Measurements from ENCODE around the gene BMP3.

Gene BMP3

DNA sequence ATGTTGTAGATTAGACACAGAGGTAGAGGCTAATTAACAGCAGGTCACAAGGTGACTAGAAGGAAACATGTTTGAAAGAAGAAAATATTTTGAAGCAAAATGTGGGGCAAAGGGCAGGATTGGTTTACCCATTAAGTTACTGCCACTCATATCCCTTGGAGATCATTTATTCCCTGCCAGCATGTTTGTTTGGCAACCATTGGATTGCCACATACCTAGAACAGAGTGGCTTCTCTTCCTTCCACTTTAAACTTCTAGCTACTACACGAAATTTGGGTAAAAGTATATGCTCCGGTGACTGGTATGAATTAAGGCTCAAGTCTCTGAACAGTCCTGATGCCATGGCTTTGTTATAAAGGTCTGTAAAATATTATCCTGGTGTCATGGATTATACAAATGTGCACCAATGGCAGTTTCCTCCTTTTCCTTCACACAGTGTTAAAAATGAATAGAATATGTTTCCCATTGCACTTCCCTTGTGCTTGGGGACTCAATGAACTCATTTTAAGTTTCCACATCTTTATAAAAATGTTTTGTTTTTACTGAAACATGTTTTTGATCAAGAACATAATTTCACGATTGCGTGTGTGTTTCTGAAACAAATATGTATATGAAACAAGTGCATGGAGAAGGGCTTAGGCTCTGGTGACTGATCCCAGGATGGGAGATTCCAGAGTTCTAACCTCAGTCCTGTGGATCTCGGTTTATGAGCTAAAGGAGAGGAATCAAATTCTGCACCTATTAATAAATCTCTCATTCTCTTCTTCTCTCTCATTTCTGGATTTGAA, 12.3 kb downstream of the BMP3 start:
- no peak for DNase-seq

DNA sequence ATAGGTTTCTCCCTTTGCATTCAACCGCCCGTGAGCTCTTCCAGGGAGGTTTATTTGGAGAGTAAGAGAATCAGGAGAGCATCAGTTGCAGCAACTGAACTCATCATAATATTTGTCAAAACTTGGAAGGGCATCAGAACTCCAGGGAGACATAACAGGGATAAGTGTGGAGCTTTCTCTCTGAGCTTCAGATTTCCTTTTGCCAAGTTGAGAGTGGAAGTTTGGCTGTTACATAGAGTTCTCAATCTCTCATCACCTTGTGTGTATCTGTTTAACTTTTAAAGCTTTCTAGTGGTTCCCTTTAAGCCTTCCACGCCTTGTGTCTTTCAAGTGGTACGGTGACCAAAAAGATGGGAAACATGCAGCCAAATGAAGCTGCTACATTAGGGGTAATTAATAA, 18.8 kb downstream of the BMP3 start:
- DNase-seq = no peak

DNA sequence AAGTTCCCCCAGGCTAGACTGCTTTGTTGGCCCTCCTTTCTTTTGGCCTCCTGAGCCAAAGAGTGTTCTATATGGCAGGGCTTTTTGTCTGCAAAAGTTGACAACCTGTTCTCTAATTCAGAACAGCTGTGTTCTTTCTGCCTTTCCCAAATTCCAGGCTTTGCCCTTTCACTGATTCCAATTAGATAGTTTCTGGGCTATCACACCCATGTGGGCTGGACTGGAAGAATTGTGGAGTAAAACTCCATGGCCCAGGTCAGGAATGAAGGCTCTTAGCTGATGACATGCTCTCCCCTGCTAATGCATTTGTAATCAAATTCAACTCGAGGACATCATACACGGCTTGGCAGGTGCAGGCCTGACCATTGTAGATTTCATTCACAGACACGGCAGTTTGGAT, 19.4 kb downstream of the BMP3 start:
- no peak for DNase-seq

DNA sequence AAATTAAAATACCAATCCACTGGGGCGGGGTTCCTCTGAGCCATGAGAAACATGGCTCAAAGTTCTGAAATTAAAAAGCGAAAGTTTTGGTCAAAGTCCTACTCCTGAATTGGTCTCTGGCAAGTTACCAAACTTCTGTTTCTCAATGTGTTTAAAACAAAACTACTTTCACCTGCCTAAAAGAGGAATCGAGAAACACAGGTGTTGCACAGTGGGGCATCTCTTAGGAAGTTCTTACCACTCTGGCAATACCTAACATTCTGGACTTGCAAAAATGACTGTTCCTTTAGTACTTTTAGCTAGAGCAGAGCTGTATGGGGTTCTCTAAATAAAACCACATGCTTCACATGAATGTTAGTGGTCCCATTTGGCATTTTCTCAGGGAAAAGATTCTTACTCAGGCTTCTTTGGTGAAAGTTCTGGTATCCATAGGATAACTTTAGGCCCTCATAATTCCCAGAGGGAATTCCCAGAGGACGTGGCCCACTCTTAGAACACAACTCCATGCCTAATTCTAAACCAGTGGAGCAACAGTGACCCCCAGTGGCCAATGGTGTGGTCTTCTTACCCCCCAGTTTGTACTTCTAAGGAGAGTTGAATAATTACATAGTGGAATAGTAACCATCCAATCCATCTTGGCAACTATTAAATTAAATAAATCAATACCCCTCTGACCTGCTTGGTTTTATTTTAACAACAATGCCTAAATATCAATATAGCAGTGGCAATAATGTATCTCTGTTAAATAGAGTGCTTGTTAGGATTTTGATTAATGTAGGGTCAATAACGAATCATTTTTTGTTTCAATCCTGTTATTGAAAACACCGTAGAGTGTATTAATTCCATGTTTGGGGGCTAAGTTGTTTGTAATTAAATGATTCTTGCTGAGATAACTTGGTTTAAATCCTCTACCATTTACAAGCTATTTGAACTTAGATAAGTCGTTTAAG, 21.9 kb downstream of the BMP3 start:
- DNase-seq = peak; percentile 46

DNA sequence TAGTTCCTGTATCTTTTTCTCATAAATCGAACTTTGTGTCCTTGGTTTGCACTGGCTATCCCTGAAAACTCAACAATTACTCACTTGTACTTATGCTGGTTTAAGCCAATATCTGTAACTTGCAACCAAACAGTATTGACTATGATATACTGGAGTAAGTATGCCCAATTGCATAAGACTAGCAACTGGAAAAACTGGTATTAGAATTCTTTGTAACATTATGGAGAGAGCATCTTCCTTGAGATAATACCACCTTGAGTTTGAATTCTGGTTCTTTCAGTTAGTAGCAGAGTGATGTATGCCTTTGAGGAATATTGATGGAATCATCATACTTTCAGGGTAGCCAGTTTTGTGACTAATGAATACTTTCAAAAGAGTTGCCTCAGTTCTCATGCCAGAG, 28.1 kb downstream of the BMP3 start:
- DNase-seq = no peak

DNA sequence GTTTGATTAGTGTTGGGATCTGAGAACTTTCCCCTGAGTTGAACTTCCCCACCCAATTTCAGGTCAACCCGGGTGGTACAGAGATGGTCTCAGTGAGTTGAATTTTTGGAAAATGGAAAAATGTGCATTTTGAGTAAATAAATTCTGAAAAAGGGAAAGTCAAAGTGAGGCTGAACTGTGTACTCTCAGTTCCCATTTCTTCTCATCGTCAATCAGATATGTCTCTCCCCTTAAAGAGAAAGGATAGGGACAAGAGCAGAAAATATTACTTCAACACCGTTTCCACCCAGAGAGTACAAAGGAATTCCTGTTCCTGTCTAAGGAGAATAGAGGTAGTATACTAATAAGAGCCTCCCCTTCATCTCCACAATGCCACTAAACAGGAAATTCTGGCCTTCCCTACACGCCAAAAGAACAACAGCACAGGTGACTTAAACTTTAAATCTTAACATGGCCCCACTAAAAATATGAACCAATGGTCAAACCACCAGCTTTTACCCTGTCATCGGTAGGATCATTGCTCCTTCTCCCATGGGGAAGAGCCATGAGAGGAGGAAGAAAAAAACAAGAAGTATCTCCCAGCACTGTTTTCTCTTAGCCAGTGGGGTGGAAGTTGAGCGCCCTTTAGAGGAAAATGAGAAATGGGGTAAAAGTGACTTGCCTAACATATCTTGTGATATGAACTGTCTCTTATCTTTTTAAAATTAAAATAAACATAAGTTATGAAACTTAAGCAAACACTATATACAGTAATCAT, 30.3 kb downstream of the BMP3 start:
- DNase-seq = no peak

DNA sequence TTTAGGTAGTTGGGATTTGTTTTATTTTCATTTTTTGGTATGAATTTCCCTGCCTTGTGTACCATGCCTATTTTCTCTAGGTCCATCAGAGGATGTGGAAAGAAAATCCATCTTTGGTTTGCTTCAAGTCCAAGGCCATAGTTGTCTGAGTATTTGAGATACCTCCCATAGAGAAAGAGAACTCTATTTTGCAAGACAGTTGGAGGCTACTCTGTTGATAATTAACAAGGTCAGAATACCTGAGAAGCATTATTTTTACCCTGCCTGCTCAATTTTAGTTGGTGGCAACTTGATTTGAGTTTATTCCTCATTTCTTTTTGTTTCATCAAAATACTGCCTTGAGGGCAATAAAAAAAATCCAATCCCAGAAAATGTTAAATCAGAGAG, 30.8 kb downstream of the BMP3 start:
- no peak for DNase-seq

DNA sequence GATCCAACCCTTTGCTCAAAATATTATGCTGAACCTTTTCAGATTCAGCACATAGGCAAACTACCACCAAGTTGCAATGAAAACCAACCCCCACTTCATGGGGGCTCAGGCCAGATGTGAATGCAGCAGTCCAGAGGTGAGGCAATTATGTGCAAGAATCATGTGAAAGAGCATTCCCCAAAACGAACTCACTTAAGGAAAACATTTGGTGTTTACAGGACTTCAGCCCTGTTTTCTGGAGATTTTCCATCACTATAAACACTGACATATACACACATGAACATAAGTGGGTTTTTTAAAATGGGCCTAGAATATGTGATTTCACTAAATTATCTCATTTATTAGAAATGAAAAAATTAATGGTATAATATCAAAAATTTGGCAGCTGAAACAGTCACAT, 31.5 kb downstream of the BMP3 start:
- no peak for DNase-seq

DNA sequence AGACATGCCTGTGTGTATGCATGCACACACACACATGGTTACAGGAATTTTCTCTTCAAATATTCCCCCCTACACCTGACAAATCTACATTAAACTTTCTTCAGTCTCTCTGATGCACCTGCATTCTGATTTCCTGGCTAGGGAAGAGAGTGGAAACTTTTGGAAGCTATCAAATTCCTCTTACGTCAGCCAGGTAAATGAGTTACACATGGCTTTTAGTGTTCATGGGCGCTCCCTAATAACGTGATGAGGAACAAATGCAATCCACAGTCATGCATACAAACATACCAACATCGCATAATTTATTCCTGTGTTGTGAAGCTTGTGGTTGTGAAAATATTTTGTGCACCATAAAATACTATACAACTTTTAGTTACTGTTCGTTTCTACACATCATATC, 34.9 kb downstream of the BMP3 start:
- no peak for DNase-seq

DNA sequence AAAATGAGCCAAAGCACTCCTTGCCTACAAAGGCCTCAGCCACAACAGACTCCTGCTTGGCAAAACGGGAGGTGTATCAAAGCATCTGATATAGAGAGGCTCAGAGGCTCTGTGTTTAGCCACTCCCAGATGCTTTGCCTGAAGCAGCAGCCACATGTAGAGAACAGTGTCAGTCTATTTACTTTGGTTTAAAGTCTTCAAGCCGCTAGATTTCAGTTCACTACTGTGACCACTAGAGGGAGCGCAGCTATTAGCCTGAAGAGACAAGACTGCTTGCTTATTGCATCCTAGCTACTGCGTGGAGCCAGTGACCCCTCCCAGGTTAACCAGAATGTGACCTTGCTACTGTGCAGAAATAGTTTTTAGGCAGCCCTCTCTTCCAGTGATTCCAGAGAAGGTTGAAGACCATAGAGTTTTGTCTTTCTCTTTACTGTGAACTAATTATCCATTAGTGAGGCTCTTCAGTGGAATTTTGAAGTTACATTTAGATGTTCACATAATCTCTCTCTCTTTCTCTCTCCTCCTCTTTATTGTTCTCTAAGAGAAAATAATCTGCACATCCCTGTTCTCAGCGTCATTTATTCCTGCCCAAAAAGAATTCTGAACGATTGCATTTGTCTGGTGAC, 39.3 kb downstream of the BMP3 start:
- DNase-seq = peak; percentile 71

DNA sequence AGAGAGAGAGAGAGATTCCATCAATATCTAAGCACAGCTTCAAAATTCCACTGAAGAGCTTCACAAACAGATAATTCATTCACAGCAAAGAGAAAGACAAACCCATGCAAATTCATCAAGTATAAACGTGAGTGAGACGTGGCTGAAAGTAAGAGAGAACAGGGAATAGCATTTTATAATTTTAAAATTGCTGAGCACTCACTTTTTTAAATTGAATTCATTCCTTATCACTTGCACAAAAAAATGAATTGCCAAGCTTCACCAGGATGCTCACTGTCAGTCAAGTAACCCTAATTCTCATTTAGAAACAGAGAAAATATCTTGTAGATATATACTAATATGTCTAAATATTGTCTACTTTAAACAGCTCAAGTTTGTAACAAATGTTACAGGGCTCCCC, 40.5 kb downstream of the BMP3 start:
- no peak for DNase-seq

DNA sequence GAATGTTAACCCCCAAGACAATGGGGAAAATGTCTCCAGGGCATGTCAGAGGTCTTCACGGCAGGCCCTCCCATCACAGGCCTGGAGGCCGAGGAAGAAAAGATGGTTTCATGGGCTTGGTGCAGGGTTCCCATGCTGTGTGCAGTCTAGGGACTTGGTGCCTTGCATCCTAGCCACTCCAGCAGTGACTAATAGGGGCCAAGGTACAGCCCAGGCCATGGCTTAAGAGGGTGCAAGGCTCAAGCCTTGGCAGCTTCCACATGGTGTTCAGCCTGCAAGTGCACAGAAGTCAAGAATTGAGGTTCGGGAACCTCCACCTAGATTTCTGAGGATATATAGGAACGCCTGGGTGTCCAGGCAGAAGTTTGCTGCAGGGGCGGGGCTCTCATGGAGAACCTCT, 50.6 kb downstream of the BMP3 start:
- DNase-seq = no peak

DNA sequence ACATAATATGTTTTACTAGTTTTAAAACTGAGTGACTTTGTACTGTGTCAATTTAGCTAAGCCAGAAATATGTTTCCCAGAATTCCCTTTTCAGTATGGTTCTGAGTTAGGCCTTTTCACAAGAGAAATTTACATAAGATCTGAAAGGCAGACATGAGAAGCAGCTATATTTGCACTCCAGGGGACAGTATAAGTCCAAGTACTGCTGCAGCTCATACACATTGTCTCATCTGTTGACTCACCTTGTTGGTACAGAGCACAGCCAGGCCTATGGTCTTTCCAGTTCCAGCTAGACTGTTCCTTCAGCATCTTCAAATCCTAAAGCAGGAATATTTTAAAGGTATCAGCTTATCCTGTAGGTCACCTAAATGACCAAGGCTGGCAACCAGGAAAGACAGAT, 53.5 kb downstream of the BMP3 start:
- DNase-seq = no peak

DNA sequence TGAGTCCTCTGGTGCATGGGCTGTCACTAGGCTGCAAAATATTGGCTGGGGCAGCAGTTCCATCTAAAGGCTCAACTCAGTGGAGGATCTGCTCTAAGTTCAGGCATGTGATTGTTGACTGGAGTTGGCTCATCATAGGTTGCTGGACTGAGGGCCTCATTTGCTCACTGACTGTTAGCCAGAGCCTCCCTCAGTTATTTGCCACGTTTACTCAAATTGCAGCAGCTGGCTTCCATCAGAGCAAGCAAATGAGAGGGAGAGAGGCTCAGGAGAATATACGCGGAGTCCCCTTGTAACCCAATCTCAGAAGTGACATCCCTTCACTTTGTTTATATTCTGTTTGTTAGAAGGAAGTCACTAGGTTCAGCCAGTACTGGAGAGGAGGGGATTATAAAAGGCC, 54.1 kb downstream of the BMP3 start:
- DNase-seq = no peak

DNA sequence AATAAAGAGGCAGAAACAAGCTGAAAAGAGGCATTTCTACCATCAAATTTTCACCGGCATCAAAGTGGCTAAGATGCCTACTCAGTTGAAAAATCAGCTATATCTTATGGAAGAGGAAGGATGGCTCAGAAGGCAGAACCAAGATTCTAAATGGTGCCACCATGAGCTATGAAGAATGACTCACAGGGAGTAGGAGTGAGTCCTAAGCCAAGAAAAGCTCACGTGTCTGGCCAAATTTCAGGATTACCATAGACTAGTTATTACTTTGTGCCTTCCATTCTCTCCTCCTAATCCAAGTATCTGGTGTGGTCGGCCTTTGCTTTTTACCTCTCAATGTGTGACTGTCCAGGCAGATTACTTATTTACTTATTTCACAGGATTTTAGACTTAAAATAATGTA, 54.8 kb downstream of the BMP3 start:
- DNase-seq = no peak

DNA sequence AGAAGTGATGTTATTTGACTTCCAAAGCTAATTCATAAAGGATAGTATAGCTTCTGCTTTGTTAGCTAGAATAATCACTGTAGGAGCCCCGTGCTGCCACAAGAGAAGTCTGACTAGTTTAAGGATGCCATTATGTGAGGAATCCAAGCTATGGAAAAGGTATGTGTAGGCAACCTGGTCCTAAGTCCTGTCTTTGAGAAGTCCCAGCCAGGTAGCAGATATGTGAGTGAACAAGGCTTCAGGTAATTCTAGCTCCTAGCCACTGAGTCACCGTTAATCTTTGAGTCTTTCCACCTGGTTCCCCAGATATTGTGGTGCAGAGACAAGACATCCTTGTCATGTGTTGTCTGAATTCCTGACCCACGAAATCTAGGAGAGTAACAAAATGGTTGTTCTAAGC, 55.5 kb downstream of the BMP3 start:
- no peak for DNase-seq

DNA sequence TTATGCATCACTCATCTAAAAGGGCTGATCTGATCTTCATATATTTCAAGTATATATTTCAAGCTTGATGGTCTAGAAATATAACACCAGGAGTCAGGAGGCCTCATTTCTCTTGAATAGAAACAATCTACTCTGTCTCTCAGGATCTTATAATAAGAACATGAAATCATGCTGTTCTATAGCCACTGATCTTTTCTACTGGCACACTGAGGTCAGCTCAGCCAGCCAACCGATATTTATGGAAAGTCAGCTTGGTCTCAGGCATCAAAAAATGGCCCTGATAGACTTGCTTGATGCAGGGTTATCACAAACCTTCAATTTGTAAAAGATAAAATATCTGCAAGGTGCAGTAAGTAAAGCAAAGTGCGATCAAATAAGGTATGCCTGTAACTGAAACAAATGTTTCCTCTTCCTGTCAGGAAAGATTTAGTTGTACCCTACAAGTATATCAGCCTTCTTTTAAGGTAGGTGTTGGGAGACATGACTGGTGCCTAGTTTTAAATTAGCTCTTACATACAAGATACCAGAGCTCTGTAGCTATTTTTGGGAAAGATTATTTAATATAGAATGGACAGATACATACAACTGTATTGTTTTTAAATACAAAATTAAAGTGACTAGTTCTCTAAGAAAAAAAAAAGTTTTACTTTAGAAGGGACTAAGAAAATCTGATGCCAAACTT, 63.4 kb downstream of the BMP3 start:
- no peak for DNase-seq

DNA sequence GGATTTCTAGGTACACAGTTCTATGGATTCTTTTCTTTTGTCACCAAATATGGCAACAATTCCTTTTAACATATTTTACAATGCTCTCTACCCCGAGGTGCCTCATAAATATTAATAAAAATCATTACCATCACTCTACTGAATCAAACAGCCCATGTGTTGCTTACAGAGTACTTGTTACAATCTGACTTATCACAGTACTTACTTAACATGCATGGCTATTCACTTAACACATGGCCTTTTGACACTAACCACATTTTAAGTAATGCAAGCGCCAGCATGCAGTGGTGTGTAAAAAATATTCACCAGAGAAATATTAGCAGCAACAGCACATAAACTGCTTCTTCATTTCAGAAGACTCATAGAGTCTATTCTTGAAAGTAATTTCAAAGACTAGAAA, 64.9 kb downstream of the BMP3 start:
- DNase-seq = no peak

DNA sequence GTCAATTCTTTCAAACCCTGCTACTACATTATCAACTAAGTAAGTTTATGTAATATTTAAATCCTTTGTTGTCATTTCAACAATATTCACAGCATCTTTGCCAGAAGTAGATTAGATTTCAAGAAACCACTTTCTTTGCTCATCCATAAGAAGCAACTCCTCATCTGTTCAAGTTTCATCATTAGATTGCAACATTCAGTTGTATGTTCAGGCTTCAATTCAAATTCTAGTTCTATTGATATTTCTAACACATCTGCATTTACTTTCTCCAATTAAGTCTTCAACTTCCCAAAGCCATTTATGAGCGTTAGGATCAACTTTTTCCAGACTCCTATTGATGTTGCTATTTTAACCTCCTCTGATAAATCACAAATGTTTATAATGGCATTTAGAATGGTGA, 66.1 kb downstream of the BMP3 start:
- DNase-seq = no peak

DNA sequence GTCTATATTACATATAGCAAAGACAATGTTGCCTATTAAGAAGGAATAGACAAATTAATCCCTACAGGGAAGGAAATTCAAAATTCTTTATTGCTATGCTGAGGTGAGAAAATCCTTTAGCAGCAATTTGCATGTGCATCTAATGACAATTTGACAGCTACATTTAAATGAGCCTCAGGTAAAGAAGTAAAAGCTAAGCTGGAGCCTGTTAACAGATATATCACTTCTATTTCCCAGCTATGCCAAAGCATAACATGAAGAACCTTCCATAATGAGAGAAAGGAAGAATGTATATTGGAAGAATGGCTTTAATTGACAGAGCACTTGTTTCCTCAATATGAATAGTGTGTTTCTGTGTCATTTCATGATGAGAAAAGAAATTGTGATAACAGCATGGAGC, 71.6 kb downstream of the BMP3 start:
- DNase-seq = no peak

DNA sequence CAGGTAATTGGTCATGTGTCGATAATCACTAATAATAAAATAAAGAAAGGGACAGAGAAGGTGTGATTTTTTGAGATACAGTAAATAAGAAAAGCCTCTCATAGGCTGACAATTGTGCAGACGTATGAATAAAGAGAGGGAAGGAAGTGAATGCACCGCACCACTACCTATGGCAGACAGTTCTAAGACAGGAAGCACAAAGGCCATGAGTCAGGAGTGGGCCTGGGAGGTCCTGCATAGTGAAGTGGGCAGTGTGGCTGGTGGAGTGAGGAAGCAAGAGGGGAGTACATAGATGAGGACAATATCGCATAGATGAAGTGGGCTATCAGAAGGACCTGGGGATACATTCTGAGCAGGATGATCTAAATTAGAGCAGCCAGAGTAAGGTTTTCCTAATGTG, 75.6 kb downstream of the BMP3 start:
- no peak for DNase-seq
